HG03558 (cell line): ENCODE measurements around the gene RPL31.

Source experiments
- ATAC-seq: cut with Tn5 transposase; IDR thresholded peaks from one replicate; pipeline ENCODE4 v1.9.1; 2021; ENCODE audit warnings: moderate number of reproducible peaks; ENCODE audit not compliant: unreplicated experiment; ENCODE audit errors: extremely low read depth

RPL31 gene

GRCh38 chr2:101001691-101002561 is at the start of gene RPL31:
Gene RPL31, plus strand, starts transcription at chr2:101002289. Its CDS starts 413 bp downstream, at chr2:101002702.
- peak; percentile 80 for ATAC-seq

- ATAC-seq: no peak
These were observed 49.6 kb upstream of the RPL31 start for GRCh38 chr2:100952512-100952911.

- ATAC-seq: no peak
These were observed 48.6 kb upstream of the RPL31 start for GRCh38 chr2:100953406-100954043.

- no peak for ATAC-seq
These were observed 48.1 kb upstream of the RPL31 start for GRCh38 chr2:100954044-100954420.

GRCh38 chr2:100955226-100955625 is 46.9 kb upstream of the RPL31 start:
- no peak for ATAC-seq

GRCh38 chr2:100956081-100956480 is 46.0 kb upstream of the RPL31 start:
- ATAC-seq: no peak

GRCh38 chr2:100957996-100958653 is 44.0 kb upstream of the RPL31 start:
- ATAC-seq: no peak

GRCh38 chr2:100959225-100959880 is 42.7 kb upstream of the RPL31 start:
- no peak for ATAC-seq

- no peak for ATAC-seq
These were observed 41.4 kb upstream of the RPL31 start for GRCh38 chr2:100960688-100961087.

- no peak for ATAC-seq
These were observed 39.6 kb upstream of the RPL31 start for GRCh38 chr2:100962366-100963025.

- ATAC-seq: no peak
These were observed 39.1 kb upstream of the RPL31 start for GRCh38 chr2:100963026-100963375.

GRCh38 chr2:100964222-100964621 is 37.9 kb upstream of the RPL31 start:
- ATAC-seq: no peak

- ATAC-seq: no peak
These were observed 37.4 kb upstream of the RPL31 start for GRCh38 chr2:100964681-100965169.

- ATAC-seq: no peak
These were observed 36.5 kb upstream of the RPL31 start for GRCh38 chr2:100965596-100965995.

GRCh38 chr2:100967716-100968115 is 34.4 kb upstream of the RPL31 start:
- no peak for ATAC-seq

- ATAC-seq: no peak
These were observed 33.6 kb upstream of the RPL31 start for GRCh38 chr2:100968146-100969145.

GRCh38 chr2:100969998-100970397 is 32.1 kb upstream of the RPL31 start:
- ATAC-seq: no peak

GRCh38 chr2:100971221-100971620 is 30.9 kb upstream of the RPL31 start:
- ATAC-seq: no peak

- ATAC-seq: no peak
These were observed 29.6 kb upstream of the RPL31 start for GRCh38 chr2:100972452-100972851.
